Activated B cell treated with CpG ODN at 0.5 μM for 24 hours (primary cell): ENCODE results near the gene FMR1. TPM values are rescaled to one million over a fixed set of nuclear protein-coding genes. Genes with fewer than 3 reads are reported as not detected.

Experiments used
- ATAC-seq: fragments of 200-7000 bp; cut with Tn5 transposase; one replicate; pipeline ENCODE4 v1.10.0; 2021; ENCODE audit warnings: low read depth, mild to moderate bottlenecking, moderate library complexity
- CTCF ChIA-PET: fragments of 350-600 bp; sonication (Branson Sonifier 250); formaldehyde crosslinking; loops from one replicate; lab custom pipeline; 2021; ENCODE audit warnings: antibody characterized with exemption; lab: Charles Lee
- POLR2A ChIA-PET: fragments of 350-600 bp; sonication (Branson Sonifier 250); formaldehyde crosslinking; loops from one replicate; lab custom pipeline; 2021; ENCODE audit warnings: antibody characterized with exemption; lab: Charles Lee
- DNase-seq: peaks from one replicate; pipeline ENCODE4 v3.0.0; 2022
- H3K27ac Mint-ChIP-seq: one replicate; pipeline ENCODE4 v1.8.0; 2020; ENCODE audit warnings: mixed read lengths
- H3K27me3 Mint-ChIP-seq: one replicate; pipeline ENCODE4 v1.8.0; 2021; ENCODE audit warnings: mixed read lengths
- H3K36me3 Mint-ChIP-seq: one replicate; pipeline ENCODE4 v1.8.0; 2021; ENCODE audit warnings: low read depth, mixed read lengths
- H3K4me1 Mint-ChIP-seq: one replicate; pipeline ENCODE4 v1.8.0; 2021; ENCODE audit warnings: mixed read lengths
- H3K4me3 Mint-ChIP-seq: one replicate; pipeline ENCODE4 v1.8.0; 2020; ENCODE audit warnings: mild to moderate bottlenecking, mixed read lengths
- H3K9me3 Mint-ChIP-seq: one replicate; pipeline ENCODE4 v1.8.0; 2020; ENCODE audit warnings: mixed read lengths
- CTCF ChIP-seq: fragments of 200-600 bp; IDR thresholded peaks from one replicate; pipeline ENCODE4 v1.8.0; 2022; ENCODE audit warnings: antibody characterized with exemption, mild to moderate bottlenecking
- intact Hi-C: fragments of 100-400 bp; cut with micrococcal nuclease; formaldehyde crosslinking; loops from one replicate; pipeline ENCODE4 v1.15.1; 2024
- total RNA-seq: library from RNA; stranded (reverse); gene quantifications from 2 replicates; pipeline ENCODE4 v1.2.3, GENCODE V29; 2022

FMR1 gene
- total RNA-seq, 1 donor from 2014 or later: 60.3 TPM

GRCh38 chrX:147962476-147962875, 50.8 kb downstream of the FMR1 start:
- DNase-seq: no peak
- no peak for TF ChIP-seq CTCF
- Mint-ChIP-seq H3K4me1 (no peaks in the 10 kb centered on the region), H3K27ac (no peak overlapping the region), H3K9me3 (no peaks in the 10 kb centered on the region), H3K36me3 (no peaks in the 10 kb centered on the region), H3K4me3 (no peak overlapping the region), H3K27me3 (peaks cover 6% of the 10 kb centered on the region)
- CTCF ChIA-PET: no interaction called here
- POLR2A ChIA-PET: no interaction called here
- intact Hi-C loops: no loop called here
- ATAC-seq: no peak

GRCh38 chrX:147978931-147979330, 67.2 kb downstream of the FMR1 start:
- Mint-ChIP-seq H3K9me3 (no peaks in the 10 kb centered on the region), H3K27ac (no peak overlapping the region), H3K4me1 (no peaks in the 10 kb centered on the region), H3K4me3 (no peak overlapping the region), H3K27me3 (no peaks in the 10 kb centered on the region), H3K36me3 (no peaks in the 10 kb centered on the region)
- ChIA-PET POLR2A (no interaction called here), CTCF (no interaction called here)
- no peak for TF ChIP-seq CTCF
- intact Hi-C loops: no loop called here
- DNase-seq: no peak
- no peak for ATAC-seq

- intact Hi-C loops: no loop called here
- POLR2A ChIA-PET: no interaction called here
- Mint-ChIP-seq H3K36me3 (no peaks in the 10 kb centered on the region), H3K4me3 (no peak within 1 kb of the TSS), H3K27me3 (no peaks in the 10 kb centered on the region), H3K9me3 (no peaks in the 10 kb centered on the region), H3K27ac (no peak within 1 kb of the TSS), H3K4me1 (no peaks in the 10 kb centered on the region)
- DNase-seq (no peak), ATAC-seq (no peak)
- CTCF ChIA-PET: no interaction called here
- TF ChIP-seq CTCF: no peak
These were observed 69.5 kb downstream of the FMR1 start, which contains the start of gene FMR1NB for GRCh38 chrX:147981038-147981752. FMR1NB (plus strand) TSS chrX:147981337; CDS start chrX:147981403, 66 bp downstream.

Other genes starting within 250 kb of the FMR1 start
- gene FMR1NB, start 69.4 kb downstream of the FMR1 start, total RNA-seq: not detected in 2 replicates